Activated CD4-positive, CD25-positive, alpha-beta regulatory T cell treated with anti-CD3 and anti-CD28 coated beads, Interleukin-2, amount 50 U/mL, for 24 hours (primary cell): ENCODE measurements around the gene BAMBI.
"Not testable (repeated sequence)": the region's sequence is repeated elsewhere in the genome, so short reads cannot be mapped to it uniquely, and the experiment has no call there.

Experiments used
- ATAC-seq, 2 donors: fragments of 150-1000 bp; cut with Tn5 transposase; one replicate each; pipeline ENCODE4 v1.10.0; 2021; ENCODE audit warnings: mild to moderate bottlenecking in 1 of 2, moderate library complexity in 1 of 2

BAMBI gene

GRCh38 chr10:28676968-28677887 is at the start of gene BAMBI:
TSS of gene BAMBI (plus strand) at chr10:28677521. CDS start at chr10:28677898, 377 bp downstream.
- peak; percentile 98 to 99 for ATAC-seq

GRCh38 chr10:28628184-28628893 is 49.0 kb upstream of the BAMBI start:
- peak; percentile 69 to 73 for ATAC-seq

DNA sequence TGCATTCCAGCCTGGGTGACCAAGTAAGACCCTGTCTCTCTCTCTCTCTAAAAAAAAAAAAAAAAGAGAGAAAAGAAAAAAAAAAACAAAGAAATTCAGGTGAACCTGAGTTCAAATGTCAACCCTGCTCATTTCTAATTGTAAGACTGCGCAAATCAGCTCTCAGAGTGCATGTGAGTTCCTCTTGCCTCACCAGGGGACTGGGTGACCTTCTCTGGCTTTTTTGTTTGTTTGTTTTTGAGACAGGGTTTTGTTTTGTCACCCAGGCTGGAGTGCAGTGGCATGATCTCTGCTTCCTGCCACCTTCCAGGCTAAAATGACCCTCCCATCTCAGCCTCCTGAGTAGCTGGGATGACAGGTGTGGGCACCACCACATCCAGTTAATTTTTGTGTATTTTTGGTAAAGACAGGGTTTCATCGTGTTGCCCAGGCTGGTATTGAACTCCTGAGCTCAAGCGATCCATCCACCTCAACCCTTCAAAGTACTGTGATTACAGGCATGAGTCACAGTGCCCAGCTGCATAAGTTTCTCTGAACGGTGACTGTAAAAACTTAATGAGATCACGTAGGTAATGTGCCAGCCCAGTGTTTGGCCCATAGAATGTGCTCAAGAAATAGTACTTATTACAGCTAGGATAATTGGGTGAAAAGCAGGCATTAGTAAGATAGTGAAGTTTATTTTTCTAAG is 45.3 kb upstream of the BAMBI start:
- no peak for ATAC-seq

DNA sequence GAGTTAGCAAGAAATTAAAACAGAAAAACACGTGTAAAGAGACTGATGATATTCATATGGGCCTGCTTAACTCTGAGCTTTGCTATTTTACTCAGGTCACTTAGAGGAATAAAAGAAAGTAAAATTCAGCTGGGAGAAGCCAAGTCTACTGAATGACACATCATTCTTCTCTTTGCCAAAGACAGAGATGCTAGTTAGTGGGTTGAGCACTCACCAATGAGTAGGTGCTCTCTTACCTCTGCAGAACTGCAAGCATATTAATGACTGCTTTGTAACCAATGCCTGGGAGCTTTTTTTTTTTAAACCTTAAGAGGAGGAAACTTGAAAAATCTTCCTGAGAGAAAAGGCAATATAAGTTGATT is 44.8 kb upstream of the BAMBI start:
- no peak for ATAC-seq

GRCh38 chr10:28633750-28634149 is 43.6 kb upstream of the BAMBI start:
- no peak for ATAC-seq

- ATAC-seq = no peak
These were observed 40.0 kb upstream of the BAMBI start for GRCh38 chr10:28637346-28637745.

GRCh38 chr10:28638392-28638791 is 38.9 kb upstream of the BAMBI start:
- no peak for ATAC-seq

DNA sequence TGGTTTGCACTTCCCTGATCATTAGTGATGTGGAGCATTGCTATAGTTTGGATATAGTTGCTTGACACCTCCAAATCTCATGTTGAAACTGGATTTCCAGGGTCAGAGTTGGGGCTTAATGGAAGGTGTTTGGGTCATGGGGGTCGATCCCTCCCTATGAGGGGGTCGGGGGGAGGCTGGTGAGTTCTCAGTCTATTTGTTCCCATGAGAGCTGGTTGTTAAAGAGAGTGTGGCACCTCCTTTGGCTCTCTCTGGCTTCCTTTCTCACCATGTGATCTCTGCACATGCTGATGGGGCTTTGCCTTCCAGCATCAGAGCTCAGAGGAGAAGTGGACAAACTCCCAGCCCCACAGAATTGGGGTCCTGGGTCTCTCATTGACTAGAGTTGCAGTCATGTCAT is 36.8 kb upstream of the BAMBI start:
- ATAC-seq = no peak

GRCh38 chr10:28644647-28645046 is 32.7 kb upstream of the BAMBI start:
- no peak for ATAC-seq

DNA sequence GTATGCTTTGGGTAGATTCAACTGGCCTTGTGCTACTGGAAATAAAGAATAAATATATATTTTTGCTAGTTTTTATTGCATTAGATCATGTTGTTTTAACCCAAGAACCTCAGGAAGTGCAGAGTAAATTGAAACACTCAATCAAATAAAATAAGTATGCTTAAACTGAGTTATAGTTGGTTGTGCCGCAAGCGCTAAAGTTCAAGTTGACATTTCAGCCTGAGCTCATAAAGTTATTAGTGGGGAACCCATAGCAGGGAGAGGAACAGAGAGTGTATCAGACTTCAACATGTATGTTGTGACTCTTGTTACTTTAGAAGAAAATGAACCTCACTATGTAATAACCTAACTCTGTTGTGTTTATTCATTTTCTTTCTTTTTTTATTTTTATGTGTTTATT is 25.2 kb upstream of the BAMBI start:
- ATAC-seq = no peak

GRCh38 chr10:28652703-28653102 is 24.6 kb upstream of the BAMBI start:
- no peak for ATAC-seq

- not testable (repeated sequence) for ATAC-seq
These were observed 18.5 kb upstream of the BAMBI start for GRCh38 chr10:28658824-28659223.

GRCh38 chr10:28661035-28661434 is 16.3 kb upstream of the BAMBI start:
- no peak for ATAC-seq

DNA sequence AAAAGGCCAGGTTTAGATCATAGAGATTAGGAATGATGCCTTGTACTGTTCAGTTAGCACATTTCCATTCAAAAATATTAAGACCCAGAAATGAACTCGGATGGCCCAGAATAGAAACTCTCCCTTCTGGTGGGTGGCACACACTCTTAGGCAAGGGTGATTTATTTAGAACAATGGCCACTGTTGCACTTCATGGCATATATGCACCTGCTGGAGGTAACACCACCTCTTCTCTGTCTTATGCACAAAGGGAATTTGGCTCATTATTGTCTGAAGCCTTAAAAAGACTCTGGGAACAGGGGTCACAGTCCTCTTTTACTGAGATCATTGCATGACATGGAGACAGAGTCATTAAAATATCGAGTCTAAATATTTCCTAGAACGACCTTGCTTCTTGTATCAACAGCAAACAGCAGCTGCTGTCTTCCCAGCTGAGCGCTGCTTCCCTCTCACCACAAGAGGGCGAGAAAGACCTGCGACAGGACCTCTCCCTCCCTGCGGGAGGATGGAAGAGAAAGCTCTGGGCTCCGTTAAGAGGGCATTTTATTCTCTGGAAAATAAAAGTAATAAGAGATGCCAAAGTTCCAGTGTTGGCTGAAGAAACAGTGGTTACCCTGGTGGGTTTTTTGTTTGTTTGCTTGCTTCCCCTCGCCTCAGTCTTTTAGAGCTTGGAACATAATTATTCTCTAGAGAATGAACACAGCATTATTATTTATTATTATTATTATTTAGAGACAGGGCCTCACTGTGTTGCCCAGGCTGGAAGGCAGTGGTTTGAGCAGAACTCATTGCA is 13.5 kb upstream of the BAMBI start:
- ATAC-seq = peak; percentile 72 to 80

DNA sequence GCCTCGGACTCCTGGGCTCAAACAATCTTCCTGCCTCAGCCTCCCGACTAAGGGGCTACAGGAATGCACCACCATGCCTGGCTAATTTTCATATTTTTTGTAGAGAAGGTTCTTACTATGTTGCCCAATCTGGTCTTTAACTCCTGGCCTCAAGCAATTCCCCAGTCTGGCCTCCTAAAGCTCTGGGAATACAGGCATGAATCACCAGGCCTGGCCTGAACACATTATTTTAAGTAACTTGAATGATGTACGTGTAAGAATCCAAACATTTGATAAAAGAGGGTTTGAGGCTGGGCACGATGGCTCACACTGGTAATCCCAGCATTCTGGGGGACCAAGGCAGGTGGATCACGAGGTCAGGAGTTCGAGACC is 13.0 kb upstream of the BAMBI start:
- no peak for ATAC-seq

GRCh38 chr10:28666751-28667467 is 10.4 kb upstream of the BAMBI start:
- ATAC-seq = no peak

GRCh38 chr10:28668363-28669226 is 8.7 kb upstream of the BAMBI start:
- peak; percentile 70 to 73 for ATAC-seq

GRCh38 chr10:28669227-28670173 is 7.8 kb upstream of the BAMBI start:
- ATAC-seq = no peak

DNA sequence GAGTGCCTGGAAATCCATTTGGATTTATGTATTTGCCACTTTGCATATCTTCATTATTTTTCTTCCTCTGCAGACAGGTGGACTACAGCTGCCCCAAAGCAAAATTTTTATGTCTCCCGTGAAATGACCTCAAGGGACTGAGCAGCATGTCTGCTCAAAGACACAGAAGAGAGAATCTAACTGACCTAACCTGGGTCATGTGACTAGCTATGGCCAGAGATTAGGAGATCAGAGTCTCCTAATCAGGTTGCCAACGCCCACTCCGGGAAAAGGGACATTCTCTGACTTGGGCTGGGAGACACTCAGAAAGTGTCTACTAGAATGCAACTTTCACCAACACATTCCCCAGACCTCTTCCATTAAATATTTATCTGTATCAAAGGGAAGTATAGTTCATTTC is 2.5 kb upstream of the BAMBI start:
- no peak for ATAC-seq
